Stimulated activated CD8-positive, alpha-beta memory T cell treated with anti-CD3 and anti-CD28 coated beads, Interleukin-4, amount 100 ng/mL, for 48 hours (primary cell): ENCODE measurements around the gene LAMA4.

Source experiments
- DNase-seq: peaks from one replicate; pipeline ENCODE4 v3.0.0-alpha.2; 2020

The LAMA4 gene

DNA sequence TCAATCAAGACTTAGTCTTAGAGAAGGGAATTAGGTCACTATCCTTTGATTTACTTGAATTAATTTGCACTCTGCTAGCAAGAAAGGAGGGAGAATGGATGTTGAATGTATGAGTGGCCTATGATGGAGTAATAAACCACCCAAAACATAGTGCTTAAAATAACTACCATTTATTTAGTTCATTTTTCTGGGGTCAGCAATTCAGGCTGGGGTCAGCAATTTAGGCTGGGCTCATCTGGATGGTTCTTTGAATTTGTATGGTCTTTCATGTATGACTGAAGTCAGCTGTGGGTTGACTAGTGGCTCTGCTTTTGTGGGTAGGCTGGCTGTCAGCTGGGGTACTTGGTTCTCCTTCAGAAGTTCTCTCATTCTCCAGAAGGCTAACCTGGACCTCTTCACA lies 21.0 kb upstream of the LAMA4 start:
- DNase-seq = no peak

GRCh38 chr6:112274774-112275173 lies 20.4 kb upstream of the LAMA4 start:
- no peak for DNase-seq

GRCh38 chr6:112272799-112273198 lies 18.4 kb upstream of the LAMA4 start:
- DNase-seq = no peak

DNA sequence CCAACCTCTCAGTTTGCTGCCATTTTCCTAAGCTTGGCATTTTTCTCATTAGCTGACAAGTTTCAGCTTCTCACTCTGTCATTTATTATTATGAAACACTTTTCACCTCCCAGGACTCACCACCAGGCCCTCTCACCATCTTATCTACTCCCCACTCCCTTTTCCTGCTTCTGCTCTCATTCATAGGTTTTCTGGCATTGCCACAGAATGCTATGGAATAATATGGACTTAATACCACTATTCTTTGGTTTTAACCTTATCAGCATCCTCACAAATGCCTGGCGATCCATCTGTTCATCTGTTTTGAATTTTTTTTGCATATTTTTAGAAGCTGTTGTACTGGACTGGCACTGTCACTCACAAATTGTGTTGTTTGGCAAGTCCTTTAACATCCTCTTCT lies 16.4 kb upstream of the LAMA4 start:
- DNase-seq = no peak

DNA sequence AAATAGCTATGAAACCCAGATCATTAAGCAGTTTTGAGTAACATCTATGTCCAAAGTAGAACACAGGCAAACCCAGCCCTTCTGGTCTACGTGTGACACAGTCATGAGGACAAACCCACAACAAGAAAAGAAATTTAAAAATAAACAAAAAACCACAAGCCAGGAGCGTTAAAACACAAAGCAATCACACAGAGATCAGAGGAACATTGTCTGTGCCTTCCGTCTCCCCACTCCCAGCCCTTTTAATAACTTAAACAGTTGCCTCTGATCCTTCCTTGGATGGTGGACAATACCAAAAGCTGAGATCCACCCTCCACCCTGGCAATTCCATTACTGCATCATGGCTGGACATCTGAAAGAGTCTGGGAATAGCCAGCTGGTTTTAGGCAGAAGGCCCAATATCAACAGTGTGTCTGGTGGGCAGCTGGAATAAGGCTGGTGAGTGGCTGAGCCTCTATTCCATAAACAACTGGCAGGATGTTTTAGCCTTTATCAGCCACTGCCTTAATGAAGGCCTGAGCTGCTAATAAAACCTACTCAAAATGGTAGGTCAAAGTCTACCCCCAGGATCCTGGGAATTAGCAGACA lies 15.7 kb upstream of the LAMA4 start:
- DNase-seq = no peak

DNA sequence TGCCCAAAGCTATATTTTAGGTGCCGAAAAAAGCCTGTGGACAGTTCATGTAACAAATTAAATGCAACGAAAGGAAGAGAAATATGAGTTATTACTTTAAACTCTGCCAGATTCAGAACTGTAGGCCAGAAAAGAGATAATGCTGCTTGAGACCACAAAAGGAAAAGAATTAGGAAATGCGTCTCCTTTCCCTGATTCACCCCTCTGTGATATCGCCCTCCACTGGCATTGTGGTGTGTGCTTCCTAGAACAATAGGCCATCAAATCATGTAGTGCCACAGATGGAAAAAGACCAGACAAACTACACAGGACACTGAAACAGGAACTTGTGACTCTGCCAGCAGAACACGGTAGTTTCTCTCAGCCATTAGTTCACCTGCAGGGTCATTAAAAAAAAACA lies 14.7 kb upstream of the LAMA4 start:
- no peak for DNase-seq

DNA sequence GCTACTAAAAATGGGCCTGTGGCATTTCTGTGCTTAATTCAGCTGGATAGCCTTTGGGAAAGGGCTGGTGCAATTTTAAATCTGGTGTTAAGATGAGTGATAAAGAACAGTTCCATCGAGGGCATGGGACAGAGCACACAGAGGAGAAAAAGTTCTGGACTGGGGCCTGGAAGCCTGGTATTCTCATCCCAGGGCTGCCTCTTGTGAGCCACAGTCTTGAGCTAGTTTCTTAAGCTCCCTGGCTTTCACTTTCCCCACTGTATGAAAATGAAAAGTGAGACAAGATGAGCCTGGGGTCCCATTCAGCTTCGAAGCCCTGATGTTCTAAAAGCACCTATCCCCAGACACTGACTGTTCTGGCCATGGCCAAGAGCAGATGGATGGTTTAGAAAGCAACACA lies 14.3 kb upstream of the LAMA4 start:
- no peak for DNase-seq

DNA sequence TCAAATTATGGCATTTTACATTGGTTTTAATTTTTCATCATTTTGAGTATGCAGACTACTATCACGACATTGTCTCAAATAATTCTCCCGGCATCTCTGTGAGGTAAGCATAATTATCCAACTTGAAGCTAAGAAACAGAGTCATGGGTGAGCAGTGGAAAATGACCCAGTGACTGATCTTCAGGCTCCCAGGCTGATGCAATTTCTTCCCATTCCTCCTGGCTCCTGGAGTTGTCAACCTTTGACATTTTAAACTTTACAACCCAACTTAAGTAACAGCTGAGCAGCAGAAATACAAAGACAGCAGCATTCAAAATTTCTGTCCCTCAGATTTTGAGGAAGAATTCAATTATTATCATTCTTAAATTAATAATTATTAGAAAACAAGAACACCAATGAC lies 13.7 kb upstream of the LAMA4 start:
- no peak for DNase-seq

- no peak for DNase-seq
Measured at GRCh38 chr6:112266331-112266730, 12.0 kb upstream of the LAMA4 start.

- no peak for DNase-seq
Measured at GRCh38 chr6:112259337-112259675, 4.9 kb upstream of the LAMA4 start.

DNA sequence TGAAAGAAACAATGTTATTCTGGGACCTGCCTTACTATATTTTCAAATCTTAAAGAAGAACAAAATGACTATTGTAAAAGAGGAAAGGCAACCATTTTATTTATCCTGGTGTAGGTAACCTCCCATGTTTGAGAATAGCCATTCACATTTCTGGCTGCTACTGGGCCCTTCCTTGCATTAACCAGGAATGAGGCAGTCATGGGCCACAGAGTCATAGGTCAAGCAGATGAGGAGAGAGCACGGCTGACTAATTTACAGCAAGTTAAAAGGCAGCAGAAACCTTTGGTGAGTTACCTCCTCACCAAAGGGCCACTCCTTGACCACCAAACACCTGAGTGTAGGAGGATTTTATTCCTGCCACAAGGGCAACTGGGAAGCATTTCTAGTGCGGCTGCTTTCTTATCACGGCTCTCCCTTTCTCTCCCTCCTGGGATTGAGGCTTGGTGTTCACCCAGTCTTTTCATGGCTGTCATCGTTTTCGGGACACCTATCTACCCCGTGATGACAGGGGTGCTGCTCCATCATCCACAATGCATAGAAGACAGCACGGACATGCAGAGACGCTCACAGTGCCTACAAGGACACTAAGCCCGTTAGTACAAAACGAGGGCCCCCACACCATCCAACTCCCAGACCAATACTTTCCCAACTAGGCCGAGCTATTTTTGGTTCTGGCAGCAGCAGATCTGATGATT lies 4.4 kb upstream of the LAMA4 start:
- no peak for DNase-seq

DNA sequence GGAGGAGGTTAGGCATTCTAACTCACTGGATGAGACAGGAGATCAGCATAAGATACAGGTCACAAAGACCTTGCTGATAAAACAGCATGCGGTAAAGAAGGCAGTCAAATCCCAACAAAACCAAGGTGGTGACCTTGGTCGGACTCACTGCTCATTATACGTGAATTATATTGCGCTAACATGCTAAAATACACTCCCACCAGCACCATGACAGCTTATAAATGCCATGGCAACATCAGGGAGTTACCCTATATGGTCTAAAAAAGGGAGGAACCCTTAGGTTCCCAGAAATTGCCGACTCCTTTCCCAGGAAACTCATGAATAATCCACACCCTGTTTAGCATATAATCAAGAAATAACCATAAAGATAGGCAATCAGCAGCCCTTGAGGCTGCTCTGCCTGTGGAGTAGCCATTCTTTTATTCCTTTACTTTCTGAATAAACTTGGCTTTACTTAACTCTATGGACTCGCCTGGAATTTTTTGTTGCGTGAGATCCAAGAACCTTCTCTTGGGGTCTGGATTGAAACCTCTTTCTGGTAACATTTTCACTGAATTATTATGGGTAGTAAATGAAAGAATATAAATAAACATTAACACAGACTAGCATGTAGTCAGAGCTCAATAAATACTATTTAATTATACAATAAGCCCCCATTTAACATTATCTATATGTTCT lies 3.0 kb upstream of the LAMA4 start:
- no peak for DNase-seq

GRCh38 chr6:112254921-112255320 lies 554 bp upstream of the LAMA4 start:
- no peak for DNase-seq

DNA sequence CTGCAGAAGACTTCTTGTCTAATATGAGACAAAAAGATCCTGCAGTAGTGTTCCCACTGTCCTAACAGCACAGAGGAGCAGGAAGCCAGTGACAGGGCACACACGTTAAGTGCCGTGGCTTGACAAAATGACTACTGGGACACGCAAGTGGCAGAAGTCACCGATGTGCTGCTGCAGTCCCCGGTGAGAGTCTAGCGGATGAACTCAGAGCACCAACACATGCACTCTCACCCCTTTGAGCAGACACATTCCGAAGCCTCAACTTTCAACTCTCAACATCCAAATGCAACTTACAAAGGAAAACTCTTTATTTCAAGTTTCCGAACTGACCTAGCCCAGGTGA lies 898 bp downstream of the LAMA4 start:
- DNase-seq = peak; percentile 24

- DNase-seq = no peak
Measured at GRCh38 chr6:112252571-112253497, 1.5 kb downstream of the LAMA4 start.

- no peak for DNase-seq
Measured at GRCh38 chr6:112251171-112251875, 3.0 kb downstream of the LAMA4 start.

DNA sequence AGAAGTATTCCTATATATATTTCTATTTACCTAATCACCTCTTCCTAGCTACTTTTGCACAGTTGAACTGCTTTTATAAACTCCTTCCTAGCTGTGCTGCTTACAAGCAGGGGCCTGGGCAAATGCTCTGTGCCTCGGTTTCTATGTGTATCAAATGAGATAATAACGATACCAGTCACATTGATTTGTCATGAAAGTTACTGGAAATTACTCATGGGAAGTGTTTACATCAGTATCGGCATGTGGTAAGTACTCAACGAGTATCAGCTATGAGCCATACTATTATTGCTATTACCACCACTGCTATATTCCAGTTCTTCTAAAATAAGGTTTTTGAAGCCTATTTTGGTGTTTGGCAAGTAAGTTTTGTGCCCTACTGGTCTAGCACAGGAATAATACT lies 4.9 kb downstream of the LAMA4 start:
- DNase-seq = no peak

- no peak for DNase-seq
Measured at GRCh38 chr6:112247275-112247674, 7.1 kb downstream of the LAMA4 start.

DNA sequence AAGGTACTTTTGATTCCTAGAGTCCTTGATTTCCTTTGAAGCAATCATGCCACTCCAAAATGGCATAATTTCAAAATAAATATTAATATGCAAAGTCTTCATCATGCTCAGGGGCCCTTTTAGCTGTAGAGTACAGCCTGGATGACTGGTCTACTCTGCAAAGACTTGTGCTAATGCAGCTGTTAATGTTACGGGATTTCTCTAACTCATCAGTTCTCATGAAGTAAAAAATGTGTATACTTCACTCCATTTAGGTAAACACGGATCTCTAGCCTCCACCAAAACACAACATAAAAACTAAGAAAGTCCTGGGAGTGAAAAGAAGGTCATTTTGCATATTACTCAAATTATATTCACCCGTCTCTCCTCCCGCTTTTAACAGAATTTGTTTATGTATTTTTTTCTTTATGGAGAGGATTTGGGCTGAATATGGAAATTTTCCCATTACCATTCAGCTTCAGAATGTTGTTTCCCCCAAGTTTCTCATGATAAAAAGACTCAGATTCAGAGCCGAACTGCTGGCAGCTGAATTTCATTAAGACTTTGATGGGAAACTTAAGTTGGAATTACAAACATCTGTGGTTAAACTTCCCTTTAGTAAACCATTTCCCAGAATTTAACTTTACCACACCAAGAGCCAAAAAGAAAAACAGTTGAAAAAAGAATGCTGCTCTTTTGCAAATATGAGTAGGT lies 8.7 kb downstream of the LAMA4 start:
- no peak for DNase-seq

- DNase-seq = no peak
Measured at GRCh38 chr6:112243861-112244827, 10.2 kb downstream of the LAMA4 start.

- DNase-seq = no peak
Measured at GRCh38 chr6:112241820-112242429, 12.4 kb downstream of the LAMA4 start.
